Activated CD4-positive, alpha-beta memory T cell treated with anti-CD3 and anti-CD28 coated beads, Interleukin-2, amount 10 ng/mL, durations not matched to agents 7 days and 5 days (primary cell): ENCODE measurements around the gene ZNF780A. TPM values are rescaled to one million over a fixed set of nuclear protein-coding genes. Genes with fewer than 3 reads are reported as not detected.
A peak's percentile ranks its signal among the peaks of the same experiment; 100 is the strongest.

Experiments
- CTCF ChIA-PET: fragments of 350-600 bp; sonication (Branson Sonifier 250); formaldehyde crosslinking; loops from one replicate; lab custom pipeline; 2021; ENCODE audit warnings: antibody characterized with exemption, inconsistent platforms; lab: Charles Lee
- POLR2A ChIA-PET: fragments of 350-600 bp; sonication (Branson Sonifier 250); formaldehyde crosslinking; loops from one replicate; lab custom pipeline; 2021; ENCODE audit warnings: antibody characterized with exemption; lab: Charles Lee
- DNase-seq: peaks from one replicate; pipeline ENCODE4 v3.0.0-alpha.2; 2020
- H3K27ac Mint-ChIP-seq: one replicate; pipeline ENCODE4 v1.8.0; 2021; ENCODE audit warnings: mild to moderate bottlenecking, mixed read lengths
- H3K27me3 Mint-ChIP-seq: one replicate; pipeline ENCODE4 v1.8.0; 2021; ENCODE audit warnings: mixed read lengths
- H3K36me3 Mint-ChIP-seq: one replicate; pipeline ENCODE4 v1.8.0; 2021; ENCODE audit warnings: low read depth, mixed read lengths
- H3K4me1 Mint-ChIP-seq: one replicate; pipeline ENCODE4 v1.8.0; 2021; ENCODE audit warnings: mixed read lengths
- H3K4me3 Mint-ChIP-seq: one replicate; pipeline ENCODE4 v1.8.0; 2021; ENCODE audit warnings: mild to moderate bottlenecking, mixed read lengths
- H3K9me3 Mint-ChIP-seq: one replicate; pipeline ENCODE4 v1.8.0; 2021; ENCODE audit warnings: mixed read lengths
- total RNA-seq, 2 experiments: library from RNA; stranded (reverse); gene quantifications; one replicate each; pipeline ENCODE4 v1.2.3, GENCODE V29; 2021

The ZNF780A gene
- total RNA-seq, 2 experiments from 2014 or later: 21.3 to 25.3 TPM

- CTCF ChIA-PET: no interaction called here
- Mint-ChIP-seq H3K36me3 (no peaks in the 10 kb centered on the region), H3K27me3 (peaks cover 5% of the 10 kb centered on the region), H3K4me3 (no peak overlapping the region), H3K27ac (no peak overlapping the region), H3K9me3 (peaks cover 5% of the 10 kb centered on the region), H3K4me1 (no peaks in the 10 kb centered on the region)
- no peak for DNase-seq
- POLR2A ChIA-PET: no interaction called here
Measured at GRCh38 chr19:40110570-40110969, 19.8 kb upstream of the ZNF780A start.

- H3K4me1 Mint-ChIP-seq: no peaks in the 10 kb centered on the region
- H3K36me3 Mint-ChIP-seq: no peaks in the 10 kb centered on the region
- ChIA-PET CTCF (no interaction called here), POLR2A (no interaction called here)
- no peaks in the 10 kb centered on the region for H3K9me3 Mint-ChIP-seq
- no peaks in the 10 kb centered on the region for H3K27me3 Mint-ChIP-seq
- no peak overlapping the region for H3K27ac Mint-ChIP-seq
- no peak overlapping the region for H3K4me3 Mint-ChIP-seq
- DNase-seq: no peak
Measured at GRCh38 chr19:40104754-40105153, 14.0 kb upstream of the ZNF780A start.

- H3K27ac Mint-ChIP-seq: no peak overlapping the region
- CTCF ChIA-PET: no interaction called here
- no peaks in the 10 kb centered on the region for H3K4me1 Mint-ChIP-seq
- no peaks in the 10 kb centered on the region for H3K9me3 Mint-ChIP-seq
- H3K4me3 Mint-ChIP-seq: no peak overlapping the region
- H3K27me3 Mint-ChIP-seq: peaks cover 4% of the 10 kb centered on the region
- no peaks in the 10 kb centered on the region for H3K36me3 Mint-ChIP-seq
- POLR2A ChIA-PET: no interaction called here
- DNase-seq: no peak
Measured at GRCh38 chr19:40103600-40103999, 12.9 kb upstream of the ZNF780A start.

- H3K27ac Mint-ChIP-seq: no peak overlapping the region
Measured at GRCh38 chr19:40101813-40102212, 11.1 kb upstream of the ZNF780A start.

GRCh38 chr19:40093416-40093815 is 2.7 kb upstream of the ZNF780A start:
- CTCF ChIA-PET: interaction anchor here (0.6 to 1.1 kb wide), 2 partner anchors 18 to 51 kb away, joined by 3 read pairs; no protein-coding TSS in a partner anchor
- POLR2A ChIA-PET: interaction anchor here (1.1 kb wide), 1 partner anchor 12 kb away, joined by 3 read pairs; no protein-coding TSS in a partner anchor
- no peaks in the 10 kb centered on the region for H3K9me3 Mint-ChIP-seq
- H3K27ac Mint-ChIP-seq: no peak overlapping the region
- peaks cover 28% of the 10 kb centered on the region for H3K4me1 Mint-ChIP-seq
- DNase-seq: no peak
- peaks cover 12% of the 10 kb centered on the region for H3K27me3 Mint-ChIP-seq
- H3K36me3 Mint-ChIP-seq: peaks cover 15% of the 10 kb centered on the region
- no peak overlapping the region for H3K4me3 Mint-ChIP-seq

More at GRCh38 chr19:40101813-40102212, 11.1 kb upstream of the ZNF780A start:
- no peaks in the 10 kb centered on the region for H3K36me3 Mint-ChIP-seq
- H3K9me3 Mint-ChIP-seq: no peaks in the 10 kb centered on the region
- peaks cover 11% of the 10 kb centered on the region for H3K27me3 Mint-ChIP-seq
- no peak for DNase-seq
- H3K4me1 Mint-ChIP-seq: no peaks in the 10 kb centered on the region
- POLR2A ChIA-PET: no interaction called here
- H3K4me3 Mint-ChIP-seq: no peak overlapping the region
- CTCF ChIA-PET: no interaction called here

- DNase-seq: no peak
- peaks cover 7% of the 10 kb centered on the region for H3K9me3 Mint-ChIP-seq
- peaks cover 5% of the 10 kb centered on the region for H3K27me3 Mint-ChIP-seq
- peak overlapping the region; percentile 98 for H3K27ac Mint-ChIP-seq
- ChIA-PET POLR2A (interaction anchor here (0.7 to 2.2 kb wide), 6 partner anchors 35 to 121 kb away, joined by 3 to 31 read pairs (median 6); partner anchors contain the start of genes PSMC4, ZNF546 and ZNF780B), CTCF (interaction anchor here (0.6 to 1.6 kb wide), 4 partner anchors 34 to 247 kb away, joined by 3 to 10 read pairs (median 4); partner anchors contain the start of gene PSMC4)
- peaks cover 25% of the 10 kb centered on the region for H3K36me3 Mint-ChIP-seq
- H3K4me1 Mint-ChIP-seq: peaks cover 41% of the 10 kb centered on the region
- peak overlapping the region; percentile 100 for H3K4me3 Mint-ChIP-seq
Measured at GRCh38 chr19:40091205-40092129, 724 bp upstream of the ZNF780A start.

GRCh38 chr19:40089462-40089861 is 1.3 kb downstream of the ZNF780A start:
- peaks cover 7% of the 10 kb centered on the region for H3K9me3 Mint-ChIP-seq
- peaks cover under 1% of the 10 kb centered on the region for H3K27me3 Mint-ChIP-seq
- H3K4me3 Mint-ChIP-seq: peak overlapping the region; percentile 100
- H3K4me1 Mint-ChIP-seq: peaks cover 41% of the 10 kb centered on the region
- ChIA-PET POLR2A (interaction anchor here (1.0 to 2.2 kb wide), 8 partner anchors 9 to 243 kb away, joined by 3 to 31 read pairs (median 3); partner anchors contain the start of genes FBL, MAP3K10, PSMC4 and TTC9B), CTCF (interaction anchor here (0.8 to 1.0 kb wide), 2 partner anchors 32 to 39 kb away, joined by 3 read pairs; no protein-coding TSS in a partner anchor)
- H3K27ac Mint-ChIP-seq: no peak overlapping the region
- DNase-seq: no peak
- H3K36me3 Mint-ChIP-seq: peaks cover 31% of the 10 kb centered on the region

- ChIA-PET CTCF (no interaction called here), POLR2A (interaction anchor here (1.2 kb wide), 1 partner anchor 147 kb away, joined by 3 read pairs; no protein-coding TSS in a partner anchor)
- Mint-ChIP-seq H3K4me3 (no peak overlapping the region), H3K27me3 (no peaks in the 10 kb centered on the region), H3K27ac (no peak overlapping the region), H3K9me3 (peaks cover 7% of the 10 kb centered on the region), H3K36me3 (peaks cover 36% of the 10 kb centered on the region), H3K4me1 (peaks cover 41% of the 10 kb centered on the region)
- no peak for DNase-seq
Measured at GRCh38 chr19:40088299-40089047, 2.3 kb downstream of the ZNF780A start.

GRCh38 chr19:40084948-40085347 is 5.8 kb downstream of the ZNF780A start:
- Mint-ChIP-seq H3K27me3 (no peaks in the 10 kb centered on the region), H3K27ac (no peak overlapping the region), H3K36me3 (peaks cover 62% of the 10 kb centered on the region), H3K4me1 (peaks cover 28% of the 10 kb centered on the region), H3K9me3 (peaks cover 14% of the 10 kb centered on the region), H3K4me3 (no peak overlapping the region)
- CTCF ChIA-PET: no interaction called here
- no peak for DNase-seq
- POLR2A ChIA-PET: no interaction called here

GRCh38 chr19:40081411-40081810 is 9.3 kb downstream of the ZNF780A start:
- POLR2A ChIA-PET: interaction anchor here (0.9 kb wide), 1 partner anchor 12 kb away, joined by 3 read pairs; no protein-coding TSS in a partner anchor
- Mint-ChIP-seq H3K36me3 (peaks cover 78% of the 10 kb centered on the region), H3K9me3 (peaks cover 38% of the 10 kb centered on the region), H3K27ac (no peak overlapping the region), H3K4me1 (no peaks in the 10 kb centered on the region), H3K27me3 (no peaks in the 10 kb centered on the region), H3K4me3 (no peak overlapping the region)
- DNase-seq: no peak
- CTCF ChIA-PET: no interaction called here

- Mint-ChIP-seq H3K36me3 (peaks cover 90% of the 10 kb centered on the region), H3K27ac (no peak overlapping the region), H3K27me3 (no peaks in the 10 kb centered on the region), H3K4me3 (no peak overlapping the region), H3K9me3 (peaks cover 49% of the 10 kb centered on the region), H3K4me1 (no peaks in the 10 kb centered on the region)
- ChIA-PET CTCF (no interaction called here), POLR2A (interaction anchor here (1.3 kb wide), 1 partner anchor 10 kb away, joined by 3 read pairs; no protein-coding TSS in a partner anchor)
- no peak for DNase-seq
Measured at GRCh38 chr19:40080289-40080688, 10.5 kb downstream of the ZNF780A start.

GRCh38 chr19:40078377-40078776 is 12.4 kb downstream of the ZNF780A start:
- H3K36me3 Mint-ChIP-seq: peaks cover 97% of the 10 kb centered on the region
- ChIA-PET POLR2A (no interaction called here), CTCF (no interaction called here)
- no peak overlapping the region for H3K4me3 Mint-ChIP-seq
- DNase-seq: no peak
- H3K9me3 Mint-ChIP-seq: peaks cover 65% of the 10 kb centered on the region
- H3K27ac Mint-ChIP-seq: no peak overlapping the region
- no peaks in the 10 kb centered on the region for H3K27me3 Mint-ChIP-seq
- H3K4me1 Mint-ChIP-seq: no peaks in the 10 kb centered on the region
